Testis (tissue), 2 donors: Measurements from ENCODE around the gene COL4A6.

Source experiments
- CTCF ChIP-seq, 3 experiments: fragments of 450-650 bp in 2 of 3; fragments of 200-600 bp in 1 of 3; sonication (generic) in 1 of 3; IDR thresholded peaks; one replicate each; pipeline ENCODE4 v1.5.1; 2016 to 2019; ENCODE audit warnings: antibody characterized with exemption in 3 of 3, mild to moderate bottlenecking in 2 of 3, moderate library complexity in 1 of 3
- POLR2A ChIP-seq: fragments of 450-650 bp; IDR thresholded peaks from one replicate; pipeline ENCODE4 v1.6.1; 2017; ENCODE audit warnings: antibody characterized with exemption, mild to moderate bottlenecking, moderate library complexity

- TF ChIP-seq CTCF (IDR thresholded peaks at IDR 0.05) (no peak), POLR2A (no peak)
Observed at GRCh38 chrX:108186811-108187210, 251.4 kb downstream of the COL4A6 start.
